HG03520 (cell line): ENCODE data around the gene ERLIN1.
"Not testable (repeated sequence)": the region's sequence is repeated elsewhere in the genome, so short reads cannot be mapped to it uniquely, and the experiment has no call there.

Experiments
- ATAC-seq: cut with Tn5 transposase; IDR thresholded peaks from one replicate; pipeline ENCODE4 v1.9.1; 2021; ENCODE audit warnings: mild to moderate bottlenecking, moderate library complexity; ENCODE audit not compliant: unreplicated experiment

ERLIN1 gene

GRCh38 chr10:100138921-100139496, 46.8 kb downstream of the ERLIN1 start:
- ATAC-seq: no peak

- ATAC-seq: no peak
These were observed 50.3 kb downstream of the ERLIN1 start for GRCh38 chr10:100135486-100135885.

GRCh38 chr10:100133801-100134200, 52.0 kb downstream of the ERLIN1 start:
- ATAC-seq: no peak

- ATAC-seq: no peak
These were observed 53.4 kb downstream of the ERLIN1 start for GRCh38 chr10:100132427-100132826.

- no peak for ATAC-seq
These were observed 54.3 kb downstream of the ERLIN1 start for GRCh38 chr10:100131571-100131970.

- ATAC-seq: no peak
These were observed 55.0 kb downstream of the ERLIN1 start for GRCh38 chr10:100130831-100131230.

- ATAC-seq: no peak
These were observed 56.4 kb downstream of the ERLIN1 start for GRCh38 chr10:100129424-100129823.

- ATAC-seq: no peak
These were observed 56.9 kb downstream of the ERLIN1 start for GRCh38 chr10:100128951-100129350.

GRCh38 chr10:100125335-100125734, 60.5 kb downstream of the ERLIN1 start:
- ATAC-seq: not testable (repeated sequence)

GRCh38 chr10:100124097-100124496, 61.7 kb downstream of the ERLIN1 start:
- no peak for ATAC-seq

- no peak for ATAC-seq
These were observed 63.0 kb downstream of the ERLIN1 start for GRCh38 chr10:100122780-100123179.

GRCh38 chr10:100120550-100120949, 65.3 kb downstream of the ERLIN1 start:
- no peak for ATAC-seq

- ATAC-seq: no peak
These were observed 66.1 kb downstream of the ERLIN1 start for GRCh38 chr10:100119726-100120125.

- ATAC-seq: no peak
These were observed 70.7 kb downstream of the ERLIN1 start for GRCh38 chr10:100114976-100115770.

- ATAC-seq: no peak
These were observed 71.4 kb downstream of the ERLIN1 start for GRCh38 chr10:100114460-100114859.

- ATAC-seq: no peak
These were observed 76.2 kb downstream of the ERLIN1 start for GRCh38 chr10:100109670-100110069.

GRCh38 chr10:100106865-100107264, 79.0 kb downstream of the ERLIN1 start:
- no peak for ATAC-seq

- no peak for ATAC-seq
These were observed 81.5 kb downstream of the ERLIN1 start for GRCh38 chr10:100104300-100104699.

GRCh38 chr10:100103581-100103980, 82.2 kb downstream of the ERLIN1 start:
- no peak for ATAC-seq

- ATAC-seq: no peak
These were observed 84.4 kb downstream of the ERLIN1 start for GRCh38 chr10:100101192-100102076.

GRCh38 chr10:100100651-100101184, 85.1 kb downstream of the ERLIN1 start:
- ATAC-seq: no peak
